ENCODE results near the gene CCT7. TPM values are rescaled to one million over a fixed set of nuclear protein-coding genes. Genes with fewer than 3 reads are reported as not detected.

CCT7 gene
- total and polyA plus RNA-seq, 2 of the 8 experiments (the other 6 are each of a cell fraction or from before 2014, with no cell fraction given): 440 to 474 TPM

DNA sequence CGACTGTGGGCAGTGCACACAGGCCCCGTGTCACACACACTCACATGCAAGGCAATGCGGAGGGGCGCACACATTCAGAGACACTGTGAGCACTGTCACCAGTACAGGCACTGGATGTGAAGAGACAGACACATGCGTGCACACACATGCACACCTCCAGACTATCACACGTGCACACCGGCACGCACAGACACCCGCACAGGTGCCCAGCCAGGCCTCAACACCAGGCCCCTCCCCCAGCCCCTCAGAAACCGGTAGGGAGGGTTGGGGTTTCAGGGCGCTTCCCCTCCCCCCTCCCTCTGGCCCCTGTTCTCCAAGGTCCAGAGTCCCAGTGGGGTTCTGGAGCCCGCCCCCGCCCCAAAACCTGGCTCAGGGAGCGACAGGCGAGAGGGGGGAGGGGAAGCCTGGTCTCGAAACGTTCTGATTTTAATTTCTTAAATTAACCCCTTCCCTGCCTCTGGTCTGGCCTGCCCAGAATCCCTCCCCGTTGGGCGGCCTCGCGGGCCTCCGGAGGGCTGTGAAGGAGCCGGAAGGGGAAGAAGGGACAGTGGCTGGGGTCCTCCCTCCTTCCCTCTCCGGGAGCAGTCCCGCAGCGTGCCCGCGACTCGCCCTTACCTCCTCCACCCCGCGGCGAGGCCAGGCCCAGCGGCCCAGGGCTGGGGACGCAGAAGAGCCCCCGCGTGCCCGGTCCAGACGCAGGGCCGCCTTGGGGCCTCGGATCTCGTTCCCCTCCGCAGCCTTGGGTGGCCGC is 49.6 kb downstream of the CCT7 start (continued):
- TF ChIP-seq SAP30 (IDR thresholded peaks at IDR 0.05; ENCODE audit: insufficient read depth, insufficient replicate concordance, low read length) (peak; percentile 33), TEAD4 (IDR thresholded peaks at IDR 0.05; ENCODE audit: low read depth, low read length) (no peak), HDAC2 (IDR thresholded peaks at IDR 0.05; ENCODE audit: borderline replicate concordance in 1 of 2, low read depth in 2 of 2, low read length in 2 of 2) (no peak), POU5F1 (IDR thresholded peaks at IDR 0.05; ENCODE audit: low read depth, low read length) (no peak), GABPA (IDR thresholded peaks at IDR 0.05; ENCODE audit: borderline replicate concordance, insufficient read depth, low read length) (no peak), FOSL1 (IDR thresholded peaks at IDR 0.05; ENCODE audit: insufficient read depth, low read depth, low read length) (no peak), SP1 (IDR thresholded peaks at IDR 0.05; ENCODE audit: low read depth, low read length) (no peak), SUZ12 (IDR thresholded peaks at IDR 0.05; ENCODE audit: low read length) (no peak), CEBPB (IDR thresholded peaks at IDR 0.05; ENCODE audit: low read depth, low read length) (no peak), SIX5 (IDR thresholded peaks at IDR 0.05; ENCODE audit: low read depth, low read length) (no peak), PHF8 (conservative IDR thresholded peaks at IDR 0.05; ENCODE audit: low read depth, low read length) (peak; percentile 53), BCL11A (IDR thresholded peaks at IDR 0.05; ENCODE audit: low read depth in 2 of 2, low read length in 2 of 2) (no peak), CHD2 (IDR thresholded peaks at IDR 0.05; ENCODE audit: low read length) (no peak), YY1 (IDR thresholded peaks at IDR 0.05; ENCODE audit: low read depth, low read length) (no peak), CBX8 (IDR thresholded peaks at IDR 0.05; ENCODE audit: borderline replicate concordance, low read depth, low read length) (no peak), SRF (IDR thresholded peaks at IDR 0.05; ENCODE audit: low read depth, low read length) (no peak), RFX5 (IDR thresholded peaks at IDR 0.05; ENCODE audit: borderline replicate concordance, low read depth, low read length) (no peak), GTF2F1 (IDR thresholded peaks at IDR 0.05; ENCODE audit: borderline replicate concordance, low read depth, low read length) (no peak), NRF1 (IDR thresholded peaks at IDR 0.05; ENCODE audit: low read depth, low read length) (no peak), MAFK (IDR thresholded peaks at IDR 0.05; ENCODE audit: low read depth, low read length) (no peak)
- TF ChIP-seq, protein P1, sequence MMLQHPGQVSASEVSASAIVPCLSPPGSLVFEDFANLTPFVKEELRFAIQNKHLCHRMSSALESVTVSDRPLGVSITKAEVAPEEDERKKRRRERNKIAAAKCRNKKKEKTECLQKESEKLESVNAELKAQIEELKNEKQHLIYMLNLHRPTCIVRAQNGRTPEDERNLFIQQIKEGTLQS (IDR thresholded peaks at IDR 0.05; ENCODE audit: insufficient read depth, low read depth, low read length): no peak
- TF ChIP-seq, protein P2, sequence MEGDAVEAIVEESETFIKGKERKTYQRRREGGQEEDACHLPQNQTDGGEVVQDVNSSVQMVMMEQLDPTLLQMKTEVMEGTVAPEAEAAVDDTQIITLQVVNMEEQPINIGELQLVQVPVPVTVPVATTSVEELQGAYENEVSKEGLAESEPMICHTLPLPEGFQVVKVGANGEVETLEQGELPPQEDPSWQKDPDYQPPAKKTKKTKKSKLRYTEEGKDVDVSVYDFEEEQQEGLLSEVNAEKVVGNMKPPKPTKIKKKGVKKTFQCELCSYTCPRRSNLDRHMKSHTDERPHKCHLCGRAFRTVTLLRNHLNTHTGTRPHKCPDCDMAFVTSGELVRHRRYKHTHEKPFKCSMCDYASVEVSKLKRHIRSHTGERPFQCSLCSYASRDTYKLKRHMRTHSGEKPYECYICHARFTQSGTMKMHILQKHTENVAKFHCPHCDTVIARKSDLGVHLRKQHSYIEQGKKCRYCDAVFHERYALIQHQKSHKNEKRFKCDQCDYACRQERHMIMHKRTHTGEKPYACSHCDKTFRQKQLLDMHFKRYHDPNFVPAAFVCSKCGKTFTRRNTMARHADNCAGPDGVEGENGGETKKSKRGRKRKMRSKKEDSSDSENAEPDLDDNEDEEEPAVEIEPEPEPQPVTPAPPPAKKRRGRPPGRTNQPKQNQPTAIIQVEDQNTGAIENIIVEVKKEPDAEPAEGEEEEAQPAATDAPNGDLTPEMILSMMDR (IDR thresholded peaks at IDR 0.05; ENCODE audit: control extremely low read depth in 1 of 3, insufficient read depth in 1 of 3, low read depth in 1 of 3, low read length in 3 of 3): no peak

Measured in H1 (cell line).